HG02981 (cell line): ENCODE results near the gene PRKAG3.

ENCODE experiments used
- ATAC-seq: cut with Tn5 transposase; IDR thresholded peaks from one replicate; pipeline ENCODE4 v1.9.1; 2021; ENCODE audit warnings: mild to moderate bottlenecking, moderate library complexity; ENCODE audit not compliant: unreplicated experiment

PRKAG3 gene

GRCh38 chr2:218831378-218831990, at the start of gene PRKAG3:
Gene PRKAG3 (minus strand): TSS chr2:218831803.
- no peak for ATAC-seq

- no peak for ATAC-seq
These were observed 49.4 kb upstream of the PRKAG3 start for GRCh38 chr2:218880859-218881594.

GRCh38 chr2:218880102-218880858, 48.7 kb upstream of the PRKAG3 start, which contains the start of gene WNT10A:
Gene WNT10A (plus strand): TSS chr2:218880852. CDS start chr2:218880996, 144 bp downstream.
- ATAC-seq: peak; percentile 54

GRCh38 chr2:218879776-218880101, 48.1 kb upstream of the PRKAG3 start:
- ATAC-seq: no peak

GRCh38 chr2:218878926-218879761, 47.5 kb upstream of the PRKAG3 start:
- ATAC-seq: no peak

- no peak for ATAC-seq
These were observed 46.9 kb upstream of the PRKAG3 start for GRCh38 chr2:218878486-218878885.

GRCh38 chr2:218877891-218878290, 46.3 kb upstream of the PRKAG3 start:
- ATAC-seq: no peak

- no peak for ATAC-seq
These were observed 45.7 kb upstream of the PRKAG3 start for GRCh38 chr2:218877331-218877730.

- no peak for ATAC-seq
These were observed 45.1 kb upstream of the PRKAG3 start for GRCh38 chr2:218876562-218877219.

GRCh38 chr2:218875692-218876246, 44.2 kb upstream of the PRKAG3 start:
- no peak for ATAC-seq

- no peak for ATAC-seq
These were observed 42.0 kb upstream of the PRKAG3 start for GRCh38 chr2:218873359-218874194.

GRCh38 chr2:218872645-218873358, 41.2 kb upstream of the PRKAG3 start:
- no peak for ATAC-seq

GRCh38 chr2:218871345-218872302, 40.0 kb upstream of the PRKAG3 start:
- no peak for ATAC-seq

GRCh38 chr2:218870984-218871344, 39.4 kb upstream of the PRKAG3 start:
- ATAC-seq: no peak

- ATAC-seq: no peak
These were observed 37.5 kb upstream of the PRKAG3 start for GRCh38 chr2:218869064-218869463.

GRCh38 chr2:218867900-218868299, 36.3 kb upstream of the PRKAG3 start:
- ATAC-seq: no peak

GRCh38 chr2:218865999-218866398, 34.4 kb upstream of the PRKAG3 start:
- no peak for ATAC-seq

GRCh38 chr2:218865396-218865795, 33.8 kb upstream of the PRKAG3 start:
- no peak for ATAC-seq
